NB4 (cell line): Measurements from ENCODE around the gene ZNF408.

Experiments used
- DNase-seq: peaks from one replicate; pipeline ENCODE4 v3.0.0; 2010; ENCODE audit warnings: low read depth
- H3K4me3 ChIP-seq: one replicate; pipeline ENCODE4 v1.5.1; 2011; ENCODE audit warnings: mild to moderate bottlenecking, low read depth, low read length, moderate library complexity
- CTCF ChIP-seq: IDR thresholded peaks from one replicate; pipeline ENCODE4 v1.5.1; 2012; ENCODE audit warnings: low read depth, low read length
- MYC ChIP-seq: IDR thresholded peaks from 2 replicates; pipeline ENCODE4 v1.6.1; 2011; ENCODE audit warnings: low read depth, low read length
- POLR2A ChIP-seq: IDR thresholded peaks from 2 replicates; pipeline ENCODE4 v1.6.1; 2011; ENCODE audit warnings: mild to moderate bottlenecking; ENCODE audit not compliant: insufficient read length; ENCODE audit errors: extremely low read depth
- TF ChIP-seq, protein P1 (sequence below): IDR thresholded peaks from 2 replicates; pipeline ENCODE4 v1.6.1; 2011; ENCODE audit warnings: low read depth, low read length

The ZNF408 gene

DNA sequence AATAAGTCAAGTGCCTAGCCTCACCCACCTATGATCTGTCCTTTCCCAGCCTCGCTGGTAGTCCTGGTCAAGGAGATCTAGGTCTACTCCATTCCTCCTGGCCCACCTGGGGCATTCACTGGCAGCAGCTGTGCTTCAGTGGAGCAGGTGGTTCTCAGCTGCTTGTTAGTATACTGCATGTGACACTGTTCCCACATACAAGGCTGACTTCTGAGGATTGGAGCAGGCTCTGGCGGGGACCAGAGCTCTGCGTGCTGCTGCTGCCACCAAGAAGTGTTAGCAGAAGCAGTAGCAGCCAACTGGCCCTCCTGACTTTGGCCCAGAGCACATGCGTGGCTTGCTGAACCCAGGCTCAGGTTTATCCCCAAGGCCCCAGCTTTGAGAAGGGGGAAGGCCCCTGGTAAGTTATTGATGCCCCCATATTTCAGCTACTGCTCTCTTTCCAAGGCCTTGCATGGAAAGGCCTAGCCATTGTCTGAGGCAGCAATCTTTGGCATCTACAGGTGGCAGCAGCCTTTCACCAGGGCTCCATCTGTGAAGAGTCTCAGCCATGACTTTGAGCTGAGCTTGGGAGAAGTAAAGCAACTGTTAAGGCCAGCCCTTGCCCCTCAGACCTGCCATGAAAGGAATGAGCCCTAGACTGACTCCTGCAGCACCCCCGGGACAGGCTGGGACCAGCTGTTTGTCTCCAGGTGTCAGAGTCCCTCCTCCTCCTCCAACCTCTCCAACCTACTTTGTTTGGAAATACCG, 26.9 kb upstream of the ZNF408 start:
- peak; percentile 22 for DNase-seq
- peak overlapping the region; percentile 27 for H3K4me3 ChIP-seq
- TF ChIP-seq, protein P1, sequence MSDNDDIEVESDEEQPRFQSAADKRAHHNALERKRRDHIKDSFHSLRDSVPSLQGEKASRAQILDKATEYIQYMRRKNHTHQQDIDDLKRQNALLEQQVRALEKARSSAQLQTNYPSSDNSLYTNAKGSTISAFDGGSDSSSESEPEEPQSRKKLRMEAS: no peak
- TF ChIP-seq CTCF (no peak), POLR2A (no peak), MYC (no peak)

- peak overlapping the region; percentile 27 for H3K4me3 ChIP-seq
These were observed 26.2 kb upstream of the ZNF408 start for GRCh38 chr11:46674463-46675287.

DNA sequence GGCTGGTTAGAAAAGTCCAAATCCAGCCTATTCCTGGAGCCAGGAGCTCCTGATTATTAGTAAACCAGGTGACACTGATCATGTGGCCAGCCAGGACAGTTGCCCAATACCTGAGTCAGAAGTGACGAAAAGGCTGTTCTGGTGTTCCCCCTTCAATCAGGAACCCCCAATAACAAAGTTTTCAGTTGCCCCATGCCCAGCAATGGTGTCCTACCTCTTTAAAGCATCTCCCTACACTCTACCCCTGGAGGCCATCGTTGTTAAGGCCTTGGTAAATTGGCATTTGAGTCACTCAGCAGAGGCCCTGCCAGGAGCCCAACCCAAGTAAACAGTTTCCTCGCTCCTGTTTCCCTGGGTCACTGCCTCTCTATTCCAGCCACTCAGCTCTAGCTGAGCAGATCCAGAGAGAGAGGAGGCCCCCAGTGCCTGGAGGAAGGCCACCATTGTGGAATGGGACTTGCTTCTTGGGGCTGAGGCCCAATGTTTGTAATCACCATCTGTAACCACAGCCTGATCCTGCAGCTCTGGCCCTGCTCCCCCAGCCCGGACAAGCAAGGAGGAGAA, 25.5 kb upstream of the ZNF408 start:
- TF ChIP-seq, protein P1: no peak
- TF ChIP-seq MYC (no peak), CTCF (no peak), POLR2A (no peak)
- no peak for DNase-seq
- no peak overlapping the region for H3K4me3 ChIP-seq

More at GRCh38 chr11:46674463-46675287, 26.2 kb upstream of the ZNF408 start:
- DNase-seq: peak; percentile 97
- TF ChIP-seq POLR2A (peak; percentile 29), MYC (peak; percentile 54), CTCF (no peak)
- TF ChIP-seq, protein P1: peak; percentile 14; the same call in 1 of the 2 replicates

- TF ChIP-seq CTCF (no peak), MYC (no peak), POLR2A (no peak)
- TF ChIP-seq, protein P1: no peak
- H3K4me3 ChIP-seq: no peak overlapping the region
- no peak for DNase-seq
These were observed 24.9 kb upstream of the ZNF408 start for GRCh38 chr11:46675949-46676348.

GRCh38 chr11:46676436-46677158, 24.2 kb upstream of the ZNF408 start:
- peak; percentile 67 for DNase-seq
- no peak overlapping the region for H3K4me3 ChIP-seq
- no peak for TF ChIP-seq MYC
- TF ChIP-seq POLR2A: no peak
- TF ChIP-seq, protein P1: no peak
- TF ChIP-seq CTCF: no peak
